Measurements from ENCODE around the gene IFNG-AS1.

IFNG-AS1 gene

GRCh38 chr12:68031174-68031573, 41.9 kb downstream of the IFNG-AS1 start:
- Histone ChIP-seq H3K36me3 (replicated peaks) (no peaks in the 10 kb centered on the region), H3K27me3 (ENCODE audit: low read depth) (no peaks in the 10 kb centered on the region), H3K4me1 (no peaks in the 10 kb centered on the region), H3K4me3 (no peak overlapping the region), H3K9me3 (no peaks in the 10 kb centered on the region)
- no peak for DNase-seq (ENCODE audit: low spot score in 2 of 2)
- in situ Hi-C loops (cut with MboI; ENCODE audit: low sequenced_read_pairs) = loop anchor here (25.0 kb wide), 2 partner anchors 281 to 656 kb away; partner anchors contain the start of gene NUP107

- DNase-seq (ENCODE audit: low spot score in 2 of 2) = no peak
- H3K27me3 ChIP-seq (ENCODE audit: low read depth) = no peaks in the 10 kb centered on the region
- no peaks in the 10 kb centered on the region for H3K4me1 ChIP-seq
- H3K4me3 ChIP-seq = no peak overlapping the region
- H3K9me3 ChIP-seq = no peaks in the 10 kb centered on the region
- no peaks in the 10 kb centered on the region for H3K36me3 ChIP-seq (replicated peaks)
- in situ Hi-C loops (cut with MboI; ENCODE audit: low sequenced_read_pairs) = loop anchor here (25.0 kb wide), 2 partner anchors 280 to 655 kb away; partner anchors contain the start of gene NUP107
These were observed 42.9 kb downstream of the IFNG-AS1 start for GRCh38 chr12:68031881-68032739.

- Histone ChIP-seq H3K4me1 (no peaks in the 10 kb centered on the region), H3K36me3 (replicated peaks) (no peaks in the 10 kb centered on the region), H3K9me3 (no peaks in the 10 kb centered on the region), H3K27me3 (ENCODE audit: low read depth) (no peaks in the 10 kb centered on the region), H3K4me3 (no peak overlapping the region)
- DNase-seq (ENCODE audit: low spot score in 2 of 2) = no peak
- in situ Hi-C loops (cut with MboI; ENCODE audit: low sequenced_read_pairs) = loop anchor here (25.0 kb wide), 2 partner anchors 278 to 653 kb away; partner anchors contain the start of gene NUP107
These were observed 45.3 kb downstream of the IFNG-AS1 start for GRCh38 chr12:68034567-68034966.

GRCh38 chr12:68036642-68037041, 47.4 kb downstream of the IFNG-AS1 start:
- in situ Hi-C loops (cut with MboI; ENCODE audit: low sequenced_read_pairs) = loop anchor here (25.0 kb wide), 2 partner anchors 276 to 651 kb away; partner anchors contain the start of gene NUP107
- Histone ChIP-seq H3K4me1 (no peaks in the 10 kb centered on the region), H3K36me3 (replicated peaks) (no peaks in the 10 kb centered on the region), H3K4me3 (no peak overlapping the region), H3K27me3 (ENCODE audit: low read depth) (no peaks in the 10 kb centered on the region), H3K9me3 (no peaks in the 10 kb centered on the region)
- DNase-seq (ENCODE audit: low spot score in 2 of 2) = no peak

GRCh38 chr12:68037616-68038255, 48.5 kb downstream of the IFNG-AS1 start:
- H3K4me3 ChIP-seq = no peak overlapping the region
- no peaks in the 10 kb centered on the region for H3K36me3 ChIP-seq (replicated peaks)
- no peaks in the 10 kb centered on the region for H3K4me1 ChIP-seq
- no peak for DNase-seq (ENCODE audit: low spot score in 2 of 2)
- in situ Hi-C loops (cut with MboI; ENCODE audit: low sequenced_read_pairs) = loop anchor here (25.0 kb wide), 2 partner anchors 275 to 650 kb away; partner anchors contain the start of gene NUP107
- H3K9me3 ChIP-seq = no peaks in the 10 kb centered on the region
- no peaks in the 10 kb centered on the region for H3K27me3 ChIP-seq (ENCODE audit: low read depth)

- H3K27me3 ChIP-seq (ENCODE audit: low read depth) = no peaks in the 10 kb centered on the region
- H3K4me1 ChIP-seq = no peaks in the 10 kb centered on the region
- no peaks in the 10 kb centered on the region for H3K9me3 ChIP-seq
- DNase-seq (ENCODE audit: low spot score in 2 of 2) = no peak
- no peaks in the 10 kb centered on the region for H3K36me3 ChIP-seq (replicated peaks)
- no peak overlapping the region for H3K4me3 ChIP-seq
- in situ Hi-C loops (cut with MboI; ENCODE audit: low sequenced_read_pairs) = loop anchor here (25.0 kb wide), 2 partner anchors 274 to 649 kb away; partner anchors contain the start of gene NUP107
These were observed 49.4 kb downstream of the IFNG-AS1 start for GRCh38 chr12:68038650-68039049.

- DNase-seq (ENCODE audit: low spot score in 2 of 2) = peak; percentile 29 to 72
- in situ Hi-C loops (cut with MboI; ENCODE audit: low sequenced_read_pairs) = loop anchor here (25.0 kb wide), 2 partner anchors 272 to 647 kb away; partner anchors contain the start of gene NUP107
- H3K27me3 ChIP-seq (ENCODE audit: low read depth) = no peaks in the 10 kb centered on the region
- H3K4me3 ChIP-seq = no peak overlapping the region
- H3K36me3 ChIP-seq (replicated peaks) = no peaks in the 10 kb centered on the region
- H3K4me1 ChIP-seq = no peaks in the 10 kb centered on the region
- no peaks in the 10 kb centered on the region for H3K9me3 ChIP-seq
These were observed 51.3 kb downstream of the IFNG-AS1 start for GRCh38 chr12:68040450-68041075.

GRCh38 chr12:68042212-68042699, 53.0 kb downstream of the IFNG-AS1 start:
- no peaks in the 10 kb centered on the region for H3K36me3 ChIP-seq (replicated peaks)
- in situ Hi-C loops (cut with MboI; ENCODE audit: low sequenced_read_pairs) = loop anchor here (25.0 kb wide), 2 partner anchors 270 to 645 kb away; partner anchors contain the start of gene NUP107
- H3K27me3 ChIP-seq (ENCODE audit: low read depth) = no peaks in the 10 kb centered on the region
- H3K9me3 ChIP-seq = no peaks in the 10 kb centered on the region
- DNase-seq (ENCODE audit: low spot score in 2 of 2) = no peak
- H3K4me1 ChIP-seq = no peaks in the 10 kb centered on the region
- H3K4me3 ChIP-seq = no peak overlapping the region

- no peaks in the 10 kb centered on the region for H3K4me1 ChIP-seq
- no peaks in the 10 kb centered on the region for H3K9me3 ChIP-seq
- in situ Hi-C loops (cut with MboI; ENCODE audit: low sequenced_read_pairs) = loop anchor here (25.0 kb wide), 2 partner anchors 269 to 644 kb away; partner anchors contain the start of gene NUP107
- no peaks in the 10 kb centered on the region for H3K36me3 ChIP-seq (replicated peaks)
- H3K4me3 ChIP-seq = no peak overlapping the region
- H3K27me3 ChIP-seq (ENCODE audit: low read depth) = no peaks in the 10 kb centered on the region
- no peak for DNase-seq (ENCODE audit: low spot score in 2 of 2)
These were observed 54.2 kb downstream of the IFNG-AS1 start for GRCh38 chr12:68043435-68043834.

- no peak for DNase-seq (ENCODE audit: low spot score in 2 of 2)
- in situ Hi-C loops (cut with MboI; ENCODE audit: low sequenced_read_pairs) = loop anchor here (25.0 kb wide), 2 partner anchors 264 to 639 kb away; partner anchors contain the start of gene NUP107
- Histone ChIP-seq H3K36me3 (replicated peaks) (no peaks in the 10 kb centered on the region), H3K27me3 (ENCODE audit: low read depth) (no peaks in the 10 kb centered on the region), H3K9me3 (no peaks in the 10 kb centered on the region), H3K4me3 (no peak overlapping the region), H3K4me1 (no peaks in the 10 kb centered on the region)
These were observed 59.5 kb downstream of the IFNG-AS1 start for GRCh38 chr12:68048648-68049297.

GRCh38 chr12:68056300-68056699, 67.1 kb downstream of the IFNG-AS1 start:
- Histone ChIP-seq H3K36me3 (replicated peaks) (no peaks in the 10 kb centered on the region), H3K9me3 (no peaks in the 10 kb centered on the region), H3K4me1 (no peaks in the 10 kb centered on the region), H3K27me3 (ENCODE audit: low read depth) (no peaks in the 10 kb centered on the region), H3K4me3 (no peak overlapping the region)
- no peak for DNase-seq (ENCODE audit: low spot score in 2 of 2)
- in situ Hi-C loops (cut with MboI; ENCODE audit: low sequenced_read_pairs) = no loop called here

- in situ Hi-C loops (cut with MboI; ENCODE audit: low sequenced_read_pairs) = no loop called here
- Histone ChIP-seq H3K36me3 (replicated peaks) (no peaks in the 10 kb centered on the region), H3K4me3 (no peak overlapping the region), H3K4me1 (no peaks in the 10 kb centered on the region), H3K9me3 (peaks cover 3% of the 10 kb centered on the region; the same call in 1 of the 2 replicates), H3K27me3 (ENCODE audit: low read depth) (no peaks in the 10 kb centered on the region)
- no peak for DNase-seq (ENCODE audit: low spot score in 2 of 2)
These were observed 74.8 kb downstream of the IFNG-AS1 start for GRCh38 chr12:68063900-68064590.

Measured in HAP-1 (cell line).